ENCODE measurements around the gene LGR6.
"Not testable (repeated sequence)": the region's sequence is repeated elsewhere in the genome, so short reads cannot be mapped to it uniquely, and the experiment has no call there.

Gene LGR6

DNA sequence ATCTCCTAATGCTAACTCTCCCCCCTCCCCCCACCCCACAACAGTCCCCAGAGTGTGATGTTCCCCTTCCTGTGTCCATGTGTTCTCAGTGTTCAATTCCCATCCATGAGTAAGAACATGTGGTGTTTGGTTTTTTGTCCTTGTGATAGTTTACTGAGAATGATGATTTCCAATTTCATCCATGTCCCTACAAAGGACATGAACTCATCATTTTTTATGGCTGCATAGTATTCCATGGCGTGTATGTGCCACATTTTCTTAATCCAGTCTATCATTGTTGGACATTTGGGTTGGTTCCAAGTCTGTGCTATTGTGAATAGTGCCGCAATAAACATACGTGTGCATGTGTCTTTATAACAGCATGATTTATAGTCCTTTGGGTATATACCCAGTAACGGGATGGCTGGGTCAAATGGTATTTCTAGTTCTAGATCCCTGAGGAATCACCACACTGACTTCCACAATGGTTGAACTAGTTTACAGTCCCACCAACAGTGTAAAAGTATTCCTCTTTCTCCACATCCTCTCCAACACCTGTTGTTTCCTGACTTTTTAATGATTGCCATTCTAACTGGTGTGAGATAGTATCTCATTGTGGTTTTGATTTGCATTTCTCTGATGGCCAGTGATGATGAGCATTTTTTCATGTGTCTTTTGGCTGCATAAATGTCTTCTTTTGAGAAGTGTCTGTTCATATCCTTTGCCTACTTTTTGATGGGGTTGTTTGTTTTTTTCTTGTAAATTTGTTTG, 67.8 kb downstream of the LGR6 start:
- not testable (repeated sequence) for DNase-seq (ENCODE audit: low spot score); FAIRE-seq

DNA sequence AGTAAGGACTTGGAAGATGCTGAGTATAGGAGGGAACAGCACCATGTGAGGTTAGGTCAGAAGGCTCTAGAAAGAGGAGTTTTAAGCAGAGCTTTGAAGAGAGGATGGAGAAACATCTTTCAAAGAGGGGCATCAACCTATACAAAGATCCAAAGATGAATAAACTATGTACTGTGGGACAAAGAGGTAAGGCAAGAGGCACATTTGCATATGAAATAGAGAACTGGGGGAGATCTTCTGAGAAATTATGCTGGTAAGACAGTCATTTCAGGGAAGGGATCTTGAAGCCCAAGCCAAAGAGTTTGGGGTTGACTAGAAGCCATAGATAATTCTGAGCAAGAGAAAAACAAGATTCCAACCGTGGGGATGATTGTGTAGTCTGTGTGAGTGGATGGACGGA, 70.0 kb downstream of the LGR6 start:
- DNase-seq (ENCODE audit: low spot score) (no peak), FAIRE-seq (no peak)

DNA sequence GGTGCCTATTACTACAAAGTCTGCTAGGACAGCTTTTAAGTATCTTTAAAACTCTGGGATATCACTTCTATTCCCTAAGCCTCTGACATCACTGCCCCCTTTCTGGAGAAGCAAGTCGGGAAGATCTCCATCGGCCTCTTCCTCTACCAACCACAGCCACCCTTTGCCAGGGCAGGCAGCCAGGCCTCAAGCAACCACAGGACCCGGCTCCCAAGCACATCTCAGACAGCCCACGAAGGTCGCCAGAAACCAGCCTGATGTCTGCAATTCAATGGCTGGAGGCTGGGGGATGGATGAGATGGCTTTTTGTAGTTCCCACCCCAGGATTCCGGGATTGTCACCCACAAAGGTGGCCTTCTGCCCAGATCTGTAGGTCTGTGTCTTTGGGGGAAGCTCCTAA, 70.7 kb downstream of the LGR6 start:
- FAIRE-seq (no peak), DNase-seq (ENCODE audit: low spot score) (no peak)

DNA sequence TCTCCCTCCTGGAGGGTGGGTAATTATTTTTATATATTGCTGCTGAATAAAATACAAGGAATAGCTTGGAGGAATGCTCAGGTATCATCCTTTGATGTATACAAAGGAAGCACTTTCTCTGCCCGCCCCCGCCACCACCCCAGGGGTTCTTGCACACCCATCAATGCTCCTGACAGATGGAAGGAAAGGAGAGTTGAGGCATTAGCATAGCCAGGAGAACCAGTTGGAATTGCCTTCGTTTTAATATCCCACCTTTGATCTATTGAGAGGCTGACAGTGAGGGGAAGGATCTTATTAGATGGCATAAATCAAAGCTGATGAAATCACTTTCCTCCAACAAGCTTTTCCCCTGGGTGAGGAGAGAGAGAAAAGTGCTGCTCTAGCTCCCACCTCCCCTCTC, 71.1 kb downstream of the LGR6 start:
- DNase-seq (ENCODE audit: low spot score): no peak
- FAIRE-seq: no peak

DNA sequence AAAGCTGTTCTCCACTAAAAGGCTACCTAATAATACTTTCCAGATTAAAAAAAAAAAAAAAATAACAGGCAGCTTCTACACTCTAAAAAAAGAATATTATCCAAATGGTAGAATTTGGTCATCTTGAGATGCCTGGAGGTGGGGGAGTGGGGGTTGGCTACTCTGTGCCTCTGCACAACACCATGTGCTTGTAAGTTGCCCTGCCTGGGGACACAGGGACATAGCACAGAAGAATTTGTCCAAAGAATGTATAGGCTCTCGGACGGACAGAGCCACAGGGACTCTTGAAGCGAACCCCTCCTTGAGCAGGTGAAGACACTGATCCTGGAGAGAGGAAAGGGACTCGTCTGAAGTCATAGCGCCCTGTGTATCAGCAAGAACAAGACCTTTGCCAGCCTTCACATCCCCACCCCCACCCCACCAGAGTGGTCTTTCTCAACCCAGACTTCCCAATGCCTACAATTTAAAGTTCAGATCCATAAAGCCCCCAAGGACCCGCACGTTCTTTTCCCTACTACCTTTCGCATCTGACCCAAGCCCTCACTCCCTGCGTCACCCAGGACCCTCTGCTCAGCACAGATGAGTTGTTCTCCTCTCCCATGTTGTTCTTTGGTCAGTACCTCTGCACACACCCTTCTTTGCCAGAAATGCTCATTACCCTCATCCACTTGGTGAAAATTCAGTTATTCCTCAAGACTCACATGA, 72.6 kb downstream of the LGR6 start:
- no peak for FAIRE-seq

DNA sequence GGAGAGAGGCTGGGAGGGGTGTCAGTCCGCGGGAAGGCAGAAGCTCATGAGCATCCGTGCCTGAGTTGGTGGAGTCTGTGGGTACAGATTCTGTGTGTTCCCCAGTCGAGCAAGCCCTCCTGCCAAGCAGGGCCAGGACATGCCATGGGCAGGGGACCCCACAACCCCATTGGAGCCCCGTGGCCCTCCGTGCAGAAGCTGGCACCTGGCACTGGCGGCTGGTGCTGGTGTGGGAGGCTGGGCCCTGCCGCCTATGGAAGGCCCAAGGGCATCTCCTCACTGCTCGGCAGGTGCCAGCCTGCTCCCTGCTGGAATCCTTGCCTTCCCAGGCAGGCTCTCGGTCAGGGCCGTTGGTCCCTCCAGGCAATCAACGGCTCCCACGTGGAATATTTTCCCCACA, 74.4 kb downstream of the LGR6 start:
- DNase-seq (ENCODE audit: low spot score) (no peak), FAIRE-seq (no peak)

More for the DNA sequence above, 72.6 kb downstream of the LGR6 start:
- DNase-seq (ENCODE audit: low spot score): no peak

DNA sequence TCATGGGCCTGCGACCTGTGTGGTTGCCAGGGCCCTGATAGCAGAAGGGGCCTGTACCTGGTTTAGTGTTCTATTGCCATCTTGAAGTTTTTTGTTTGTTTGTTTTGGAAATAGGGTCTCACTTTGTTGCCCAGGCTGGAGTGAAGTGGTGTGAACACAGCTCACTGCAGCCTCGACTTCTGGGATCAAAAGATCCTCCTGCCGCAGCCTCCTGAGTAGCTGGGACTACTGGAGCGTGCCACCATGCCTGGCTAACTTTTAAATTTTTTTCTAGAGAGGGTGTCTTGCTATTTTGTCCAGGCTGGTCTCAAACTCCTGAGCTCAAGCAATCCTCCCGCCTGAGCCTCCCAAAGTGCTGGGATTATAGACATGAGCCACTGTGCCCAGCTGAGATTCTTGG, 75.2 kb downstream of the LGR6 start:
- no peak for DNase-seq (ENCODE audit: low spot score)
- no peak for FAIRE-seq

DNA sequence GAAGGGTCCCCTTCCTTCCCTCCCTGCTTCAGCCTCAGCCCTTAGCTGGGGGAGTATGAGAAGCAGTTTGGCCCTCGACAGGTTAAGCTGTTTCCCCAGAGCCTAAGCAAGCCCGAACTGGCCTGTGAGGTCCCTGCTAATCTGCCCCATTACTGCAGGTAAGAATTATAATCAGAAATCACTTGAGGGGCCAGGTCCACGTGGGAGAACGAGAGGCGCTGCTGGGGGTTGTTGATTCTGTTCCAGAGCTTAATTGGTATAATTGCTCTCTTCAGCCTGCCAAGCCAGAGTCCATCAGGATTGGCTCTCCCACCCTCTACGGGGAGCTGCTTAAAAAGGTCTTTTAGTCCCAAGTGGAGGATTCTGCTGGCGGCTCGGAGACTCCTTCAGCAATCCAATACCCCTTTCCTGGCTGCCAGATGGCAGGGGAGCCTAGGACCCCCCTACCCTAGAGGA, 77.3 kb downstream of the LGR6 start:
- FAIRE-seq (no peak), DNase-seq (ENCODE audit: low spot score) (no peak)

DNA sequence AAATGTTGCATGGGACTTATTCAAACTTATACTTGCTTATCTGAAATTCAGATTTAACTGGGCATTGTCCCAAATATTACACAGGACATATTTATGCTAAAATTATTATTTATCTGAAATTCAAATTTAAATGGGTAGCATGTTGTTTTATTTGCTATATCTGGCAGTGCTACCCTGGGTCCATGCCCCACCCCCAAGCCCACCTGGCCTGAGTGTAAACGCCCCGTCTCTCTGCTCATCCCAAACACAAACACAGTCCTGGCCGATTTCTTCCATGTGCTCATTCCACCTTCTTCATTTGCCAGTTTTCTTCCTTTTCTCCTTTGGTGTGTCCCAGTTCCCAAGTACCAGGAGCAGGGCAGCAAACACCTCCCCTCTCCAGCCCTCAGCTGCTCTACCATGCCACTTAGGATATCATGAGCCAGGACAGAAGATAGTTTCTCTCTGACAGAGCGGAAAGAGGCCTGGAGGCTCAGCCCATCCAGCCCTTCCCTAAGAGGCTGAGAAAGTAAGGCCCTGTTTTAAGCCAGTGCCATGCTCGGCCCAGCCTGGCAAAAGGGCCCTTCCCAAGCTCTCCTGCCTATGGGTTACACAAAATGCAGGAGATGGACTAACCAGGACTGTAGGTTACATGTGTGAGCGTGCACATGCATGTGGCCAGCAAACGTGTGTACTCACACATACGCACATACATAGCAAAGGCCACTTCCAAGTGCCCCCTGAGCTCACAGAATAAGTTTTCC, 78.7 kb downstream of the LGR6 start:
- no peak for DNase-seq (ENCODE audit: low spot score)
- FAIRE-seq: no peak

DNA sequence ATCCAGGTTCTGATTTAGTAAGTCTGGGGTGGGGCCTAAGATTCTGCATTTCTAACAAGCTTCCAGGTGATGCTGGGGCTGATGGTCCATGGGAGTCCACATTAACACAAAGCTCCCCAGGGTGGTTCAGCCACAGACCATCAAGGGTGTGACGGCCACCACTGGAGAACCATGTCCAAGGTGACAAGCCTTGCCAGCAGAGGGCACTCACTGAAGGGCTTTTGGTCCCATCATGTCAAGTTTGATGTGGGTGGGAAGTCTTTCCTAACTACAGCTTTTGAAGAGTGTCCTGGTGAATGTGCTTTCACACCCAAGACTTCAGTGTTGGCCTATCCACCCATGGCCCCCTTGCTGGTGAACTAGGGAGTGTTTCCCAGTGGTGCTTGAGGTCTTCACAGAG, 81.0 kb downstream of the LGR6 start:
- no peak for DNase-seq (ENCODE audit: low spot score)
- FAIRE-seq: no peak

DNA sequence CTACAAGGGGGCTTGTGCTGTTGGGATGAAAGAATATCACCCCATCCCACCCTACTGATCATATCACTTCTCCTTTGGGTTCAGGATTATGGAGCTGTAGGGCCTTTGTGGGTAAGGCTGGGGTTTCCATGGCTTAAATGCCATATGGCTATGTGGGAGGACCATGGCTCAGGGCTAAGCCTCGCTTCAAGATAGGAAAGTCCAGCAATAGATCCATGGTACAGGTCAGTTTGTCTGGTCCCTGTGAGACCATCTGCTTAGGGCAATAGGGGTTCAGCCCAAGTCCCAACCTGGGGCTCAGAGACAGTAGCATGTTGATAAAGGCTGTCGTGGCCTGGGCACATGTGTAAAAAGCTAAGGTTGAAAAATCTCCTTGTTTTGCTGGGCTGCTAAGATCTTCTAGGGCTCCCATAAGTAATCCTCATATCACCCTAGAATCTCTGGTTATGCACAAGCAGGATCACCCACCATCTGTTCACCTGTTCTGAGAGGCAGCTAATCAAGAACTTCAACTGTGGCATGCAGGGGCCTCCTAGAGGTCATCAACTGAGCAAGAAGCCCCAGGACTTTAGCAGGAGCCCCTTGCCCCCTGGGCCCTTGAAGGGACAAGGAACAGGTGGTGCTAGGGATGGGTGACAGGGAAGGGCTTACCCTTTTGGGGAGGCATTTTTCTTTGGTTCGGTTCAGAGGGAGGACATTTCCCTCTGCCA, 81.6 kb downstream of the LGR6 start:
- FAIRE-seq (no peak), DNase-seq (ENCODE audit: low spot score) (no peak)

DNA sequence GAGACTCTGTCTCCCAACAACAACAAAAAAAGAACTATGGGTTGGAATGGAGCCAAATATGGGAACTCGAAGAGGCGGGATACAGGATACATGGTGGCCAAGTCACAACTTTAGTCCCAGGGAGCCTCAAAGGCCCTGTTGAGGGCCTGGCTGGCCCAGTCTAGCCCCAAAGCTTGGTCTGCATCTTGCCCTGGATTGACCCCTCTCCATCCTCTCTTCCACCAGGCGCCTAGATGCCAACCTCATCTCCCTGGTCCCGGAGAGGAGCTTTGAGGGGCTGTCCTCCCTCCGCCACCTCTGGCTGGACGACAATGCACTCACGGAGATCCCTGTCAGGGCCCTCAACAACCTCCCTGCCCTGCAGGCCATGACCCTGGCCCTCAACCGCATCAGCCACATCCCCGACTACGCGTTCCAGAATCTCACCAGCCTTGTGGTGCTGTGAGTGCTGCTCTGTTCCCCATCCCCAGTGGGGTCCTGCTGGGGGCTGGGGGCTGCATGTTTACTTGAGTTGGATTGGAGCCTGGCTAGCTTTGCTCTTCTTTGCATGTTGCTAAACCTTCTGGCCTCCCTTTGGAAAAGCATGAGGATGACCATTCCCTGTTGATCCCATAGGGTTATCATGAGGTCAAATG, 82.6 kb downstream of the LGR6 start:
- FAIRE-seq (no peak), DNase-seq (ENCODE audit: low spot score) (no peak)

DNA sequence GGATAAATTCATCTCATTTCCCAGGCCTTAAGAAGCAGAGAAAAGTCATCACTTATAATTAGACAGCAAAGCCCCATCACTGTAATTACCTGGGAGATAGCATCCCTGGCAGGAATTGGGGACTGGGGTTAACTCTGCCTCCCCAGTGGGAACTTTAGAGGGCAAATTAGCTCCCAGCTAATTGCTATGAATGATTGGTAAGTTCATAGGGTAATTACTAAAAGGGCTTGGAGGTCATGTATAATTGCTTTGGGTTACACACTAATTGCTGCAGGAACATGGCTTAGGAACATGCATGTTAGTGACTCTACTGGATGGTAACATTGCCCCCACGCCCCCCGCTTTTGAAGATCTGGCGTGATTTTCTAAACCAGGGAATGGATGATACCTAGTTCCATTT, 83.3 kb downstream of the LGR6 start:
- no peak for FAIRE-seq
- DNase-seq (ENCODE audit: low spot score): no peak

DNA sequence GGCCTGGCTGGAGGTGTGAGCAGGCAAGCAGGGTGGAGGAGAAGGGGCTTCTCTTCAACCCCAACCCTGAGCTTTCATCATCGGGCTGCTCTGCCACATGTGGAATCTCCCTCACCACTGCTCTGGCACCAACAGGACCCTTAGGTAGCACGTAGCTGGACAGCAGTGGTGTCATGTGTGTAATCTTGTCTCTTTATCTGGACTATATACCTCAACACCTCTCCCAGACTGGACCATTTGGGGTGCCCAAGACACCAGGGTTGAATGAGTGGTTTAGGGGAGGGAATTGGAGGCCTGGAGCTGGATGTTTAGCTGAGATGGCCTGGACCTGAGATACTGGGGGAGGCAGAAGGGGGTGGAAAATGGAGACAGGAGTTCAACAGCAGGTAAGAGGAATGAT, 85.2 kb downstream of the LGR6 start:
- DNase-seq (ENCODE audit: low spot score) (no peak), FAIRE-seq (no peak)

DNA sequence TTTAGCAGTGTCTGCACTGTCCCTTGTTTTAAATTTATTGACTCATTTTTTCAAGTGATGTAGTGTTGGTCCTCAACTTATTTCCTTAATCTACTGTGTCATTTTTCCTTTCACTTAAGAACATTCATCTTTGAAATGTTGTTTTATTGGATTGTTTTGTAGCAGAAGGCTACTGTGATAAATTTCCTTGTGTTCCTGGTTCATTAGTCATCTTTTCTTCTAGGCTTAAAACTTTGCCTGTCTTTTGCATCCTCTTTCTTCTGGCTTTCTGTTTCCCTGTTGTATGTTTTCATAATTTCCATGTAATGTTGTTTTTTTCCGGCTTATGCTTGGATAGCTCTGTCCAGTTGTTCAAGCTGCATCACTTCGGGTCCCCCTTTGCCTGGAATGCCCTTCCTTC, 86.2 kb downstream of the LGR6 start:
- DNase-seq (ENCODE audit: low spot score) (no peak), FAIRE-seq (no peak)

DNA sequence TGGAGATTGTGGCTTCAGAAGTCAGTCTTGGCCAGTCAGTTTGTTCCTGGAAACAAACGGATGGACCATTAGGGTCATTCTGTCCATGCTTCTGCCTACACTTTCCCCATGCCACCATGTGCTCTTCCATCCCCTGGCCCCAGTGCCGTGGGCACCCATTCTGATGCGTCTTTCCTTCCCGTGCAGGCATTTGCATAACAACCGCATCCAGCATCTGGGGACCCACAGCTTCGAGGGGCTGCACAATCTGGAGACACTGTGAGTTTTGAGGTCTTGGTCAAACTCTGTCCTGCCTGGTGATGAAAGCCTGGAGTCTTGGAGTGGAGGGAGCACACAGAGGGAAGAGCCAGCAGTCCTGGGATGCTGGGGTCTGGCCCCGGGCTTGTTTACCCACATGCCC, 87.0 kb downstream of the LGR6 start:
- FAIRE-seq: no peak

DNA sequence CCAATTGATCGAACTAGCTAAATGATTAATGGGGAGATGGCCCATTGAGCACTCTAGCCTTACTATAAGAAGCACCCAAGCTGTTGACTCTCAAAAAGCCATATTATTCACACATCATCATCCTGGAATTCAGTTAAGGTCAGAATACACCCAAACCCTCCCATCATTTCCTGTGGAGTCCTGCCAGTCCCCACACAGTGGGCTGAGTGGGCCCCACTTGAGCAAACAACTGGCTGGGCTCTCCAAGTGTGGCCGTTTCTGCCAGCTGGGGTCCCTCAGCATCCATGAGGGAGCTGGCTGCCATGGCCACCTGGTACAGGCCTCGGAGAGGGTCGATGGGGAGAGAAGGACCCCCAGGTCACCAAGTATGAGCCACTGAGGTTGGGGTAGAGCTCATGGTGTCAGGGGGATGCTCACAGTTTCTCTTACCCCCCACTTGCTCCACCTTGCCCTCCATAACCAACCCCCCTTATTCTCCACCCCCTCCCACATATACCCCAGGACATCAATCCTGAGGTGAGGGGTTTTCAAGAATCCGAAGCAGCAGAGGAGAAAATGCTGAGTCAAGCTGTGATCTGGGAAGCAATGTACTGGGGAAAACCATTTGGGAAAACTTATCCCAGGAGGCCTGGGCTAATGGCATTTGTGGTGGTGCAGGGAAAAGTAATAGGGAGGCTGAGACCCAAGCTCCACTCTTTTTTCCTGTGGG, 87.9 kb downstream of the LGR6 start:
- peak; percentile 38 for FAIRE-seq
- peak; percentile 69 for DNase-seq (ENCODE audit: low spot score)

More for the DNA sequence above, 87.0 kb downstream of the LGR6 start:
- no peak for DNase-seq (ENCODE audit: low spot score)

DNA sequence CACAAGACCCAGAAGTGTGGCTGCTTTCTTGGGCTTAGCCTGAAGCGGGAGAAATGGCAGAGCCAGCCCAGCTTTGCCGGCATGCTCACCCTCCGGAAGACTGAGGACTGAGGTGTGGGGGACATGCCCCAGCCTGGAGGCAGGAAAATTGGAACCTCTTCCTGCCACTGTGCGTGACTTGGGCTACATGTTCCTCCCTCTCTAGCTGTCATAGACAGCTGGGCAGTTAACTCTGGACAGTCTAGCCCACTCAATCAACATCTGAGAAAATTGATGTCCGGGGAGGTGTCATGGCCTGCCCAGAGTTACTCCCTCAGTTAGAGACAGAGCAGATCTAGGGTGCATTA, 88.4 kb downstream of the LGR6 start:
- no peak for FAIRE-seq
- no peak for DNase-seq (ENCODE audit: low spot score)

DNA sequence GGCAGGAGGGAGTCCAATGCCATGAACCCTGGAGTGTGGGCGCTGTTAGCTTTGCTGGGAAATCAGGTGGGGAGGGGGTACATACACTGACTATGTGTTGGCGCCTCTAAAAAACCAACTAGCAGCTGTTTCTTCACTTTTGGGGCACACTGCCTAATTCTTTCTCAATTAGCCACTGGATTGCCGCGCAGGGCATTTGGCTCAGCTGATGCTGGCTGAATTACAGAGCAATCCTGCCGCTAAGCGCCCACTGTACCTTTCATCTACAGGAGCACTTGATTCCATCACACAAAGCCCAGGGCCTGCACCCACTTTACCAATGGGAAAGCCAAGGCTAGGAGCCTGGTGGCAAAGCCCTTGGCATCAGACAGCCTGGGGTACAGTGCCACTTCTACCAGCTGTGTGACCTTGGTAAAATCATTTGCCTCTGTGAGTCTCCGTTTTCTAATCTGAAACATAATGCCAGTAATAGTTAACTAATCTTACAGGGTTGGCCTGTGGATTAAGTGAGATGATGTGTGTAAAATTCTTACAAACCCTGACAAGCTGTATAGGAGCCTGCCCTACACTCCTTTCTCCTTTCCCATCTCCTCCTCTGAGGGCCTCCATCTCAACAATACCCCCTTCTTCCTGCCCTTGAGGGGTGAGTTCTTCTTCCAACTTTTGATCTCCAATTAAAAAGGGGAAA, 89.1 kb downstream of the LGR6 start:
- FAIRE-seq: no peak
- DNase-seq (ENCODE audit: low spot score): no peak

DNA sequence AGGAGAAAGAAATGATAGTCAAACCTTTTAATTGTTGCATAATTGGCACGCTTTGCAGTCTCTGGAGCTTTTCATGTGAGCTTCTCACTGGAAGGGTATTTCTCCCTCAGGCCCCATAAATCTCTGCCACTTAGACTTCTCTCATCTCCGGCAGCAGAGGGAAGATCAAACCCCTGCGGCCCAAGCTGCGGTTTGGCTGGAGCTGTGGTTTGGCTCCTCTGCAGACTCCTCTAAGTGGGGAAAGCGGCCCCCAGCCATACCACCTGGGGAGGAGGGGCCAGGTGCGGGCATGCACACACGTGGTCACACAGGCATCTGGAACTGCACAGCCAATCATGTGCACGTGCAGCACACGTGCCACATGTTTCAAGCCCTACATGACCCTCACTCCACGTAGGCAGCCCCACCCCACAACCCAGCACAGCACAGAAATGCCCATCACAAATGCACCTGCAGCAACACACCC, 89.8 kb downstream of the LGR6 start:
- DNase-seq (ENCODE audit: low spot score): peak; percentile 69
- peak; percentile 76 for FAIRE-seq

Measured in RCC 7860 (cell line).